Liver (tissue), 9 donors: ENCODE results near the gene BAG5. TPM values are rescaled to one million over a fixed set of nuclear protein-coding genes. Genes with fewer than 3 reads are reported as not detected.

Source experiments
- DNase-seq: peaks from one replicate; pipeline ENCODE4 v3.0.0-alpha.2; 2017; ENCODE audit warnings: low spot score
- H3K27ac ChIP-seq, 2 donors: one replicate each; pipeline ENCODE4 v1.7.0; 2013; ENCODE audit warnings: inconsistent platforms in 2 of 2, low read length in 2 of 2, control low read depth in 1 of 2, low read depth in 1 of 2, mild to moderate bottlenecking in 1 of 2
- H3K27me3 ChIP-seq, 4 donors: one replicate each; pipeline versions ENCODE4 v1.6.1 to v1.7.0; 2013; ENCODE audit warnings: low read length in 3 of 4, inconsistent platforms in 1 of 4, mild to moderate bottlenecking in 1 of 4, moderate library complexity in 1 of 4; ENCODE audit not compliant: control insufficient read depth in 4 of 4, insufficient read depth in 4 of 4
- H3K36me3 ChIP-seq, 4 donors: one replicate each; pipeline versions ENCODE4 v1.6.1 to v1.7.0; 2013; ENCODE audit warnings: low read length in 3 of 4, mild to moderate bottlenecking in 3 of 4, low read depth in 1 of 4, moderate library complexity in 1 of 4; ENCODE audit not compliant: control insufficient read depth in 4 of 4, insufficient read depth in 3 of 4
- H3K4me1 ChIP-seq, 4 donors: one replicate each; pipeline versions ENCODE4 v1.6.1 to v1.7.0; 2013; ENCODE audit warnings: low read length in 3 of 4, mild to moderate bottlenecking in 3 of 4, moderate library complexity in 1 of 4; ENCODE audit not compliant: control insufficient read depth in 4 of 4, insufficient read depth in 4 of 4
- H3K4me3 ChIP-seq, 3 donors: one replicate each; pipeline versions ENCODE4 v1.6.1 to v1.7.0; 2013; ENCODE audit warnings: low read length in 3 of 3, control low read depth in 1 of 3, low read depth in 1 of 3, mild to moderate bottlenecking in 1 of 3
- H3K9ac ChIP-seq, 2 donors: one replicate each; pipeline ENCODE4 v1.7.0; 2013; ENCODE audit warnings: low read length in 2 of 2, mild to moderate bottlenecking in 2 of 2, moderate library complexity in 2 of 2, control low read depth in 1 of 2, low read depth in 1 of 2
- H3K9me3 ChIP-seq, 4 donors: one replicate each; pipeline versions ENCODE4 v1.6.1 to v1.7.0; 2013; ENCODE audit warnings: low read length in 3 of 4; ENCODE audit not compliant: control insufficient read depth in 4 of 4
- EGR1 ChIP-seq, 2 donors: IDR thresholded peaks; 2 replicates each; pipeline ENCODE4 v1.6.1; 2016 to 2018; ENCODE audit warnings: antibody characterized with exemption in 2 of 2, low read depth in 2 of 2
- FOXA1 ChIP-seq: IDR thresholded peaks from 2 replicates; pipeline ENCODE4 v1.6.1; 2016; ENCODE audit warnings: antibody characterized with exemption
- FOXA2 ChIP-seq: IDR thresholded peaks from 2 replicates; pipeline ENCODE4 v1.6.1; 2016; ENCODE audit warnings: antibody characterized with exemption
- GABPA ChIP-seq, 2 donors: IDR thresholded peaks in 1 of 2; conservative IDR thresholded peaks in 1 of 2; 2 replicates each; pipeline ENCODE4 v1.6.1; 2016; ENCODE audit warnings: antibody characterized with exemption in 2 of 2, mild to moderate bottlenecking in 1 of 2, moderate library complexity in 1 of 2
- HNF4G ChIP-seq: IDR thresholded peaks from 2 replicates; pipeline ENCODE4 v1.6.1; 2016; ENCODE audit warnings: antibody characterized with exemption
- JUND ChIP-seq, 2 donors: IDR thresholded peaks; 2 replicates each; pipeline ENCODE4 v1.6.1; 2016; ENCODE audit warnings: antibody characterized with exemption in 2 of 2
- MAX ChIP-seq: IDR thresholded peaks from 2 replicates; pipeline ENCODE4 v1.6.1; 2016; ENCODE audit warnings: antibody characterized with exemption
- NR2F2 ChIP-seq: IDR thresholded peaks from 2 replicates; pipeline ENCODE4 v1.6.1; 2016; ENCODE audit warnings: antibody characterized with exemption
- RAD21 ChIP-seq, 2 donors: IDR thresholded peaks; 2 replicates each; pipeline ENCODE4 v1.6.1; 2016; ENCODE audit warnings: antibody characterized with exemption in 2 of 2, mild to moderate bottlenecking in 2 of 2
- RXRA ChIP-seq, 2 donors: IDR thresholded peaks; 2 replicates each; pipeline ENCODE4 v1.6.1; 2017 to 2018; ENCODE audit warnings: antibody characterized with exemption in 2 of 2, mild to moderate bottlenecking in 1 of 2
- YY1 ChIP-seq: IDR thresholded peaks from 2 replicates; pipeline ENCODE4 v1.6.1; 2016; ENCODE audit warnings: antibody characterized with exemption, mild to moderate bottlenecking
- ZBTB33 ChIP-seq: IDR thresholded peaks from 2 replicates; pipeline ENCODE4 v1.6.1; 2016; ENCODE audit warnings: antibody characterized with exemption
- WGBS: extraction: QIAGEN DNeasy Blood & Tissue Kit; methylation state at CpG from one replicate; pipeline ENCODE4 v1.1.7; 2013; 5-methylcytosine and 5-hydroxymethylcytosine counted together
- polyA plus RNA-seq, 2 donors: library from polyadenylated mRNA; stranded (reverse) in 1 of 2; unstranded in 1 of 2; fragments of 200-250 nt in 1 of 2; fragments of >200 nt in 1 of 2; fragmentation: Nextera tagmentation in 1 of 2; extraction: Ambion mirVana in 1 of 2; gene quantifications; one replicate each; pipeline versions ENCODE4 v1.2.1 to v1.2.3, GENCODE V29; 2013 to 2015
- total RNA-seq, 2 donors: library from RNA; depleted of rRNA; stranded (reverse); fragments of >200 nt; gene quantifications; one replicate each; pipeline ENCODE4 v1.2.3, GENCODE V29; 2014
- TF ChIP-seq, protein P1 (sequence below): IDR thresholded peaks from 2 replicates; pipeline ENCODE4 v1.6.1; 2016; ENCODE audit warnings: antibody characterized with exemption, mild to moderate bottlenecking
- TF ChIP-seq, protein P2 (sequence below): fragments of 150-350 bp; IDR thresholded peaks from 2 replicates; pipeline ENCODE4 v1.5.1; 2017; ENCODE audit warnings: improper control_type of control experiment, low read depth, low read length; ENCODE audit not compliant: missing input control
- TF ChIP-seq, protein P3 (sequence below): IDR thresholded peaks from 2 replicates; pipeline ENCODE4 v1.6.1; 2016; ENCODE audit warnings: antibody characterized with exemption
- donor health status: healthy.
- donor health status: healthy.
- donor health status: healthy.
- donor health status: healthy.
- donor health status: healthy.

The BAG5 gene
- total and polyA plus RNA-seq, 4 donors = 5.4 to 12.5 (median 8.8) TPM

- TF ChIP-seq, protein P1, sequence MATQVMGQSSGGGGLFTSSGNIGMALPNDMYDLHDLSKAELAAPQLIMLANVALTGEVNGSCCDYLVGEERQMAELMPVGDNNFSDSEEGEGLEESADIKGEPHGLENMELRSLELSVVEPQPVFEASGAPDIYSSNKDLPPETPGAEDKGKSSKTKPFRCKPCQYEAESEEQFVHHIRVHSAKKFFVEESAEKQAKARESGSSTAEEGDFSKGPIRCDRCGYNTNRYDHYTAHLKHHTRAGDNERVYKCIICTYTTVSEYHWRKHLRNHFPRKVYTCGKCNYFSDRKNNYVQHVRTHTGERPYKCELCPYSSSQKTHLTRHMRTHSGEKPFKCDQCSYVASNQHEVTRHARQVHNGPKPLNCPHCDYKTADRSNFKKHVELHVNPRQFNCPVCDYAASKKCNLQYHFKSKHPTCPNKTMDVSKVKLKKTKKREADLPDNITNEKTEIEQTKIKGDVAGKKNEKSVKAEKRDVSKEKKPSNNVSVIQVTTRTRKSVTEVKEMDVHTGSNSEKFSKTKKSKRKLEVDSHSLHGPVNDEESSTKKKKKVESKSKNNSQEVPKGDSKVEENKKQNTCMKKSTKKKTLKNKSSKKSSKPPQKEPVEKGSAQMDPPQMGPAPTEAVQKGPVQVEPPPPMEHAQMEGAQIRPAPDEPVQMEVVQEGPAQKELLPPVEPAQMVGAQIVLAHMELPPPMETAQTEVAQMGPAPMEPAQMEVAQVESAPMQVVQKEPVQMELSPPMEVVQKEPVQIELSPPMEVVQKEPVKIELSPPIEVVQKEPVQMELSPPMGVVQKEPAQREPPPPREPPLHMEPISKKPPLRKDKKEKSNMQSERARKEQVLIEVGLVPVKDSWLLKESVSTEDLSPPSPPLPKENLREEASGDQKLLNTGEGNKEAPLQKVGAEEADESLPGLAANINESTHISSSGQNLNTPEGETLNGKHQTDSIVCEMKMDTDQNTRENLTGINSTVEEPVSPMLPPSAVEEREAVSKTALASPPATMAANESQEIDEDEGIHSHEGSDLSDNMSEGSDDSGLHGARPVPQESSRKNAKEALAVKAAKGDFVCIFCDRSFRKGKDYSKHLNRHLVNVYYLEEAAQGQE = no peak
- TF ChIP-seq YY1 = no peak
- TF ChIP-seq JUND (IDR thresholded peaks at IDR 0.05) = no peak
- TF ChIP-seq FOXA1 = no peak
- no peak for TF ChIP-seq EGR1 (IDR thresholded peaks at IDR 0.05; ENCODE audit: low read depth in 2 of 2)
- TF ChIP-seq, protein P2, sequence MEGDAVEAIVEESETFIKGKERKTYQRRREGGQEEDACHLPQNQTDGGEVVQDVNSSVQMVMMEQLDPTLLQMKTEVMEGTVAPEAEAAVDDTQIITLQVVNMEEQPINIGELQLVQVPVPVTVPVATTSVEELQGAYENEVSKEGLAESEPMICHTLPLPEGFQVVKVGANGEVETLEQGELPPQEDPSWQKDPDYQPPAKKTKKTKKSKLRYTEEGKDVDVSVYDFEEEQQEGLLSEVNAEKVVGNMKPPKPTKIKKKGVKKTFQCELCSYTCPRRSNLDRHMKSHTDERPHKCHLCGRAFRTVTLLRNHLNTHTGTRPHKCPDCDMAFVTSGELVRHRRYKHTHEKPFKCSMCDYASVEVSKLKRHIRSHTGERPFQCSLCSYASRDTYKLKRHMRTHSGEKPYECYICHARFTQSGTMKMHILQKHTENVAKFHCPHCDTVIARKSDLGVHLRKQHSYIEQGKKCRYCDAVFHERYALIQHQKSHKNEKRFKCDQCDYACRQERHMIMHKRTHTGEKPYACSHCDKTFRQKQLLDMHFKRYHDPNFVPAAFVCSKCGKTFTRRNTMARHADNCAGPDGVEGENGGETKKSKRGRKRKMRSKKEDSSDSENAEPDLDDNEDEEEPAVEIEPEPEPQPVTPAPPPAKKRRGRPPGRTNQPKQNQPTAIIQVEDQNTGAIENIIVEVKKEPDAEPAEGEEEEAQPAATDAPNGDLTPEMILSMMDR = no peak
Observed at GRCh38 chr14:103548463-103549351, 13.8 kb downstream of the BAG5 start (continued).

DNA sequence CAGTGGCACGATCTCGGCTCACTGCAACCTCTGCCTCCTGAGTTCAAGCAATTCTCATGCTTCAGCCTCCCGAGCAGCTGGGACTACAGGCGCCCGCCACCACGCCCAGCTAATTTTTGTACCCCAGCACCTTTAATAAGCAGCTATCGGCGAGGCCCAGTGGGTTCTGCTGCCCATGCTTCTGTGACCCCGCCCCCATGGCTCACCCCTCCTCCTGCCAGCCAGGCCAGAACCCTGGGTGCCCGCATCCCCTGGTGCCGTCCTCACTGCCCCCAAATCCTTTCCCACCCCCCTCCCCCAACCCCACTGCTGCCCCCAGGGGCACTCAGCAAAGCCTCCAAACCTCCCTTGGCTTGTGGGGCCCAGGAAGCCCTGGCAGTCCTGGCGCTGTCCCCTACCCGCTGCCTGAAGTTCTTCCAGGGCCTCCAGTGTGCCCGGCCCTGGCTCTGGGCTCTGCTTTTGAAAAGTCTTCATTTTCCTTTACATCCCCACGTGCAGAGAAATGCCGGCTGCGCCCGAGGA lies 14.5 kb downstream of the BAG5 start:
- H3K9me3 ChIP-seq = no peaks in the 10 kb centered on the region
- no peaks in the 10 kb centered on the region for H3K36me3 ChIP-seq
- no peak overlapping the region for H3K9ac ChIP-seq
- peaks cover 0 to 6% (median 0%) of the 10 kb centered on the region in 4 donors for H3K4me1 ChIP-seq
- DNase-seq = no peak
- TF ChIP-seq ZBTB33 = no peak
- no peak for TF ChIP-seq MAX
- TF ChIP-seq HNF4G = no peak
- TF ChIP-seq, protein P3, sequence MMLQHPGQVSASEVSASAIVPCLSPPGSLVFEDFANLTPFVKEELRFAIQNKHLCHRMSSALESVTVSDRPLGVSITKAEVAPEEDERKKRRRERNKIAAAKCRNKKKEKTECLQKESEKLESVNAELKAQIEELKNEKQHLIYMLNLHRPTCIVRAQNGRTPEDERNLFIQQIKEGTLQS = no peak
- no peak for TF ChIP-seq RXRA (IDR thresholded peaks at IDR 0.05)
- TF ChIP-seq NR2F2 = no peak
- TF ChIP-seq FOXA2 = no peak
- no peak for TF ChIP-seq RAD21 (IDR thresholded peaks at IDR 0.05)
- no peak for TF ChIP-seq GABPA (IDR thresholded peaks at IDR 0.05 in 1 of 2, conservative IDR thresholded peaks at IDR 0.05 in 1 of 2)
- TF ChIP-seq, protein P2 = no peak
- TF ChIP-seq YY1 = no peak
- TF ChIP-seq, protein P1 = no peak
- WGBS = 92% methylated on average over 18 of the region's 18 CpGs
- H3K4me3 ChIP-seq = no peak overlapping the region
- H3K27me3 ChIP-seq = no peaks in the 10 kb centered on the region
- no peak overlapping the region for H3K27ac ChIP-seq
